Activated CD4-positive, alpha-beta T cell treated with anti-CD3 and anti-CD28 coated beads for 1 hour (primary cell): Measurements from ENCODE around the gene SORCS2.

Source experiments
- DNase-seq: peaks from one replicate; pipeline ENCODE4 v3.0.0-alpha.2; 2020

Gene SORCS2

GRCh38 chr4:7275067-7275466, 82.7 kb downstream of the SORCS2 start:
- no peak for DNase-seq

GRCh38 chr4:7275490-7276154, 83.3 kb downstream of the SORCS2 start:
- DNase-seq, result no peak

- no peak for DNase-seq
These were observed 84.2 kb downstream of the SORCS2 start for GRCh38 chr4:7276515-7276914.

GRCh38 chr4:7278071-7278765, 85.9 kb downstream of the SORCS2 start:
- no peak for DNase-seq

- no peak for DNase-seq
These were observed 86.6 kb downstream of the SORCS2 start for GRCh38 chr4:7278981-7279380.

- no peak for DNase-seq
These were observed 87.6 kb downstream of the SORCS2 start for GRCh38 chr4:7279902-7280301.

- no peak for DNase-seq
These were observed 88.8 kb downstream of the SORCS2 start for GRCh38 chr4:7280926-7281690.

GRCh38 chr4:7281691-7282665, 89.6 kb downstream of the SORCS2 start:
- no peak for DNase-seq

GRCh38 chr4:7282786-7283440, 90.6 kb downstream of the SORCS2 start:
- DNase-seq, result no peak

GRCh38 chr4:7285244-7286094, 93.1 kb downstream of the SORCS2 start:
- DNase-seq, result no peak

- no peak for DNase-seq
These were observed 93.8 kb downstream of the SORCS2 start for GRCh38 chr4:7286170-7286569.

GRCh38 chr4:7286798-7287197, 94.5 kb downstream of the SORCS2 start:
- no peak for DNase-seq

GRCh38 chr4:7287274-7287917, 95.1 kb downstream of the SORCS2 start:
- no peak for DNase-seq

- no peak for DNase-seq
These were observed 95.6 kb downstream of the SORCS2 start for GRCh38 chr4:7287918-7288280.

- DNase-seq, result no peak
These were observed 96.6 kb downstream of the SORCS2 start for GRCh38 chr4:7288751-7289523.

GRCh38 chr4:7289589-7289988, 97.3 kb downstream of the SORCS2 start:
- no peak for DNase-seq

- no peak for DNase-seq
These were observed 99.2 kb downstream of the SORCS2 start for GRCh38 chr4:7291372-7292114.

- no peak for DNase-seq
These were observed 101.4 kb downstream of the SORCS2 start for GRCh38 chr4:7293703-7294102.

GRCh38 chr4:7294176-7294756, 101.9 kb downstream of the SORCS2 start:
- DNase-seq, result no peak
